IgD-negative memory B cell (primary cell): ENCODE measurements around the gene FAM114A2. TPM values are rescaled to one million over a fixed set of nuclear protein-coding genes. Genes with fewer than 3 reads are reported as not detected.
"Not testable (repeated sequence)": the region's sequence is repeated elsewhere in the genome, so short reads cannot be mapped to it uniquely, and the experiment has no call there.

ENCODE experiments used
- H3K27ac Mint-ChIP-seq, 3 donors: one replicate each; pipeline ENCODE4 v1.8.0; 2020 to 2022; ENCODE audit warnings: mild to moderate bottlenecking in 3 of 3, mixed read lengths in 3 of 3, moderate library complexity in 1 of 3
- H3K27me3 Mint-ChIP-seq: one replicate; pipeline ENCODE4 v1.8.0; 2021; ENCODE audit warnings: mixed read lengths
- H3K36me3 Mint-ChIP-seq: one replicate; pipeline ENCODE4 v1.8.0; 2020; ENCODE audit warnings: mild to moderate bottlenecking, mixed read lengths
- H3K4me1 Mint-ChIP-seq, 3 donors: one replicate each; pipeline ENCODE4 v1.8.0; 2020 to 2022; ENCODE audit warnings: mixed read lengths in 3 of 3, mild to moderate bottlenecking in 1 of 3
- H3K4me3 Mint-ChIP-seq, 4 donors: one replicate each; pipeline ENCODE4 v1.8.0; 2020 to 2022; ENCODE audit warnings: mild to moderate bottlenecking in 4 of 4, mixed read lengths in 4 of 4, moderate library complexity in 3 of 4
- H3K9me3 Mint-ChIP-seq, 3 donors: one replicate each; pipeline ENCODE4 v1.8.0; 2020 to 2021; ENCODE audit warnings: mixed read lengths in 3 of 3, mild to moderate bottlenecking in 1 of 3
- polyA plus RNA-seq: library from polyadenylated mRNA; unstranded; fragments of 300-500 nt; fragmentation: Illumina TruSeq; gene quantifications from one replicate; pipeline ENCODE4 v1.2.3, GENCODE V29; 2021

Gene FAM114A2
- polyA plus RNA-seq, 1 donor from 2014 or later: 20.4 TPM

DNA sequence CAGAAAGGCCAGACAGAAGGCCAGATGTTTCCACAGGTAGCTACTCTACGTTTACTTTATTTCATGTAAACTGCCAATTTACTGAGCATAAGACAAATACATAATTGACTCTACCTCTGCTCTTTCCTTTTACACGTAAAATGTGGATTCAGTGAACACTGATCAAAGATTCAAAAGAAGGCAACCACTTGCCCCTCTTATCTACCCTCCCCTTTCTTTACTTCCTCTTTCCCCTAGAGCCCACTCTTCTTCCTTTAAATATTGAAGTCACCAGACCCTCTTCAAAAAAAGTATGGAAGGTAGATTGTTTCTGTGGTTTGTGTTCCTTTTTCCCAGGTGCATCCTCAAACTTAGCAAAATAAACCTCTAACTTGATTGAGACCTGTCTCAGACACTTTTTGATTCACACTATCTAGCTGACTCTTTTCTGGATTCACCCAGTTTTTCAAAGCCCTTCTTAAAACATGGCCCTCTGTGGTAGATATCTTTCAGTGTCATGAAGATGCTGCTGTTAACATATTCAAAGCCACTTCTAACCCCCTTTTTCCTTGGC lies 6.7 kb downstream of the FAM114A2 start:
- Mint-ChIP-seq H3K9me3 (no peaks in the 10 kb centered on the region), H3K27me3 (no peaks in the 10 kb centered on the region), H3K27ac (no peak overlapping the region), H3K4me3 (no peak overlapping the region), H3K4me1 (peaks cover 0 to 11% (median 7%) of the 10 kb centered on the region in 3 donors), H3K36me3 (peaks cover 13% of the 10 kb centered on the region)

DNA sequence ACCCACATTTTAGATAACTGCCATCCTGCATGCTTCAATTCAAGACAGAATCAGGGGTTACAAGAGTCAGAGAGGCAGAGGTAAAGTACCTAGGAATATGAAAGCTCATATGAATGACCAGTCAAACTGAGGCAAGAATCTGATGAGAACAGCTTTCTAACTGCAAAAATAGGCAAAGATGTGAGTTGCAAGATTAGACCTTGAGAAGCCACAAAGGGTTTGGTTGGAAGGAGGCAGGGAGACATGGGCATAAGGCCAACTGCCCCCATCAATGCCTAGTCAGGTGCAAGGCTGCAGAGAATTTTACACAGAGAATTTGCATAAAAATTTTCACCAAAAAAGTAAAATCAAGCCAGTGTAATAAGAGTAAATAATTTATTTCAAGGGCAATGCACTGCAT lies 12.8 kb downstream of the FAM114A2 start:
- Mint-ChIP-seq H3K27ac (no peak overlapping the region), H3K4me3 (no peak overlapping the region), H3K4me1 (peaks cover 0 to 2% (median 0%) of the 10 kb centered on the region in 3 donors), H3K36me3 (peaks cover 18% of the 10 kb centered on the region), H3K27me3 (no peaks in the 10 kb centered on the region), H3K9me3 (peaks cover 0 to 2% (median 0%) of the 10 kb centered on the region in 3 donors)

DNA sequence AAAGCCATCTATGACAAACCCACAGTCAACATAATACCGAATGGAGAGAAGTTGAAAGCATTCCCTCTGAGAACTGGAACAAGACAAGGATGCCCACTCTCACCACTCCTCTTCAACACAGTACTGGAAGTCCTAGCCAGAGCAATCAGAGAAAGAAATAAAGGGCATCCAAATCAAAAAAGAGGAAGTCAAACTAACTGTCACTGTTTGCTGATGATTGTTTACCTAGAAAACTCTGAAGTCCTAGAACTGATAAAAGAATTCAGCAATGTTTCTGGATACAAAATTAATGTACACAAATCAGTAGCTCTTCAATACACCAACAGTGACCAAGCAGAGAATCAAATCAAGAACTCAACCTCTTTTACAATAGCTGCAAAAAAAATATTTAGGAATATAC lies 19.8 kb downstream of the FAM114A2 start:
- not testable (repeated sequence) for H3K4me3 Mint-ChIP-seq, H3K27me3 Mint-ChIP-seq, H3K9me3 Mint-ChIP-seq, H3K27ac Mint-ChIP-seq
- Mint-ChIP-seq H3K36me3 (peaks cover 46% of the 10 kb centered on the region), H3K4me1 (peaks cover 9 to 12% (median 9%) of the 10 kb centered on the region in 3 donors)

DNA sequence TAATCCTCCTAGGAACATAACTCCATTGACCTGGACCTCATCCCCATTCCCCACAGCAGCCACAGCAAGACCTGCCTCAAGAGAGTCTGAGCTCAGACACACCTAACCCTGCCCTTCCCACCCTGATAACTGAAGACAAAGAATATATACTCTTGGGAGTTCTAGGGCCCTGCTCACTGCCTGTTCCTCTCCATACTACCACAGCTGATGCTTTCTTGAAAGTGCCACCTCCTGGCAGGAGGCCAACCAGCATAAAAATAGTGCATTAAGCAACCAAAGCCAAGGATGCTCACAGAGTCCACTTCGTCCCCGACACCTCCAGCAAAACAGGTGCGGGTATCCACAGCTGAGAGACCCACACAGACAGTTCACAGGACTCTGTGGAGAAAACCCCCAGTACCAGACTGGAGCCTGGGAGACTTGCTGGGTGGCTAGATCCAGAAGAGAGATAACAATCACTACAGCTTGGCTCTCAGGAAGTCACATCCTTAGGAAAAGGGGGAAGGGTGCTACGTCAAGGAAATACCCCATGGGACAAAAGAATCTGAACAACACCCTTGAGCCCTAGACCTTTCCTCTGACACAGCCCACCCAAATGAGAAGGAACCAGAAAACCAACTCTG lies 23.5 kb downstream of the FAM114A2 start:
- Mint-ChIP-seq H3K4me3 (no peak overlapping the region), H3K27me3 (no peaks in the 10 kb centered on the region), H3K4me1 (peaks cover 7 to 12% (median 9%) of the 10 kb centered on the region in 3 donors), H3K27ac (no peak overlapping the region), H3K36me3 (peaks cover 31% of the 10 kb centered on the region), H3K9me3 (no peaks in the 10 kb centered on the region)

DNA sequence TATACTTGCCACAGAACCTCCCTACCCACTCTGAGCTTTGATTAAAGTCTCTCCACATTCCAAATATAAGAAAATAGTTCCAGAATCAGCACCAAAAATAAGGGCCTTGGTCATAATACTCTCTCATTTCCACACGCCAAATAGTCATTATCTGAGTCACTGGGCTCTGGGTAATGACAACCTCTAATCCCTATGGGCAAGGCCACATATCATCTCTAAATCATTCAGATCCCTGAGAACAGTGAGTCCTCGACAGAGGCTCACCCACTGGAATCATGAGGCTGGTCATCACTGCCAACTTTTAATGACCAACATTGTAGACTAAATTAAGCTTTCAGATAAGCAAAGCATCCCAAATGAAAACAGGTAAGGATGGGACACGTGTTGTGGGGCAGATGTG lies 28.1 kb downstream of the FAM114A2 start:
- no peaks in the 10 kb centered on the region for H3K9me3 Mint-ChIP-seq
- peaks cover 11% of the 10 kb centered on the region for H3K36me3 Mint-ChIP-seq
- no peaks in the 10 kb centered on the region for H3K27me3 Mint-ChIP-seq
- H3K4me3 Mint-ChIP-seq: no peak overlapping the region
- H3K4me1 Mint-ChIP-seq: no peaks in the 10 kb centered on the region
- no peak overlapping the region for H3K27ac Mint-ChIP-seq

DNA sequence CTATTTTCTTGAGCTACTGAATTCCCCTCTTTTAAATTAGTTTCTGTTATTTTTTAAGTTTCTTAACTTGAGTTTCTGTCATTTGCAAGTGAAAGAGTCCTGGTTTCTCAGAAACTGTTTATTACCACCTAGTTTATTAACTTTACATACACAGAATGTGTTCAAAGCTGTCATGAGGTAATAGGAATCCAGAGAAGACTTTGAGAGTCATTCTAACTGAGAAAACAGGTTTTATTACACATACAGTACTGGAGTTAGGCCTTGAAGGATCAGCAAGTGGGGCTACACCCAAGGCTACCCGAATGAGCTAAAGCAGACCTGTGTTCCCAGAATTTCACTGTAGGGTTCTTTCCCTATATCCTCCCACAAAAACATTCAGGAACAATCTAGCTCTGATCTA lies 33.1 kb downstream of the FAM114A2 start:
- Mint-ChIP-seq H3K9me3 (no peaks in the 10 kb centered on the region), H3K27ac (no peak overlapping the region), H3K27me3 (no peaks in the 10 kb centered on the region), H3K4me3 (no peak overlapping the region), H3K36me3 (peaks cover 16% of the 10 kb centered on the region), H3K4me1 (no peaks in the 10 kb centered on the region)

DNA sequence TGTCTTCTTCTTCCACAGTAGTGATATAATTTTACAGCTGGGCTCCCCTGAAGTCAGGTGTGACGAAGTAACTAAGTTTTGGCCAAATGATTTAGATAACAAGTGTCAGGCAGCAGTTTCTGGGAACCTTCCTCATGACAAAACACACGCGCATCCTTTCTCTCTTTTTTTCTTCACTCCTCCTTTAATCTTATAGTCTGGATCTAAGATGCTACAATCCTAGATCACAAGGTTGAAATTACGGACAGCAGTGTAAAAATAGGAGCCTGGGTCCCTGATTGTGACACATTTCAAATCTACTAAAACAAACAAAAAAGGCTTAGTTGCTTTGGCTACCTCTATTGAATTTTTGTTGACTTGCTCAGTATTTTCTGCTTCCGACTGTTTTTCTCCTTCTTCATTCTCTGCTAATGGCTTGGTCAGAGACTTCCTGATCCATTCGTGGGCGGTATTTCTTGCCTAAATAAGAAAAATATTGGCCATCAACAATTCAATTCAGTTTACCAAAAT lies 36.1 kb downstream of the FAM114A2 start:
- no peak overlapping the region for H3K27ac Mint-ChIP-seq

DNA sequence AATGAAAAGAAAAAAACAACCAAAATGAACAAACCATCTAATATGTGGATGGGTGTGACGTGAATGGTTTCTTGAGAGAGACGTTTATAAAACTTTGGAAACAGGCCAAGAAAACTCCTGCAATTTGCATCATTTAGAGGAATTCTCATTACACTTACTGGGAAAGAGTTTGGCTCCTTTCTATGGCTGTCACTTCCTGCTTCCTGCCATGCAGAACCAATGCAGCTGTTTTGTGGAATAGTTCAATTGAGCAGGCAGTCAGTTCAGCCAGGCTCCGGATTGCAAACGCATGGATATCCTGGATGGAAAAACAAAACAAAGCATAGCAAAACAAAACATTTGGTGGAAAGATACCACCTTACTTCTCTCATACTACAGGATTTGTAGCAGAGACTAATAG lies 36.6 kb downstream of the FAM114A2 start:
- Mint-ChIP-seq H3K36me3 (peaks cover 20% of the 10 kb centered on the region), H3K4me1 (no peaks in the 10 kb centered on the region), H3K9me3 (peaks cover 0 to 3% (median 2%) of the 10 kb centered on the region in 3 donors), H3K27ac (no peak overlapping the region), H3K27me3 (no peaks in the 10 kb centered on the region), H3K4me3 (no peak overlapping the region)

More for the DNA sequence above, 36.1 kb downstream of the FAM114A2 start:
- Mint-ChIP-seq H3K27me3 (no peaks in the 10 kb centered on the region), H3K4me1 (no peaks in the 10 kb centered on the region), H3K4me3 (no peak overlapping the region), H3K9me3 (peaks cover 0 to 3% (median 2%) of the 10 kb centered on the region in 3 donors), H3K36me3 (peaks cover 20% of the 10 kb centered on the region)

DNA sequence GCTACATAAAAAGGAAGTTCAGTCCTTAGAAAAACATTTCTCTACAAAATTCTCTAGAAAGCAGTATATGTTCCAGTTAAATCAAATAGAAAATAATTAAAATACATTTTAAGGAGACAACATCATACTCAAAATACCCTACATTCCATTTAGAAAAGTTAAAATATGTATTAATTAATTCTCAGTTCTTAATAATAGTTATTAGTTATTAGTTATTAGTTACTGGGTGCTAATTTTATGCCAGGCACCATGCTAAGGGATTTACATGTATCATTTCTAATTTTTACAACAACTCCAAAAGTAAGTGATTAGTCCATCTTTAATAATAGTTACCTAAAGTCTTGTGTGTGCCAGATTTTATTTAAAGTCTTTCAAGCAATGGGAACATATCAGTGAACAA lies 38.0 kb downstream of the FAM114A2 start:
- Mint-ChIP-seq H3K9me3 (peaks cover 0 to 3% (median 2%) of the 10 kb centered on the region in 3 donors), H3K4me1 (no peaks in the 10 kb centered on the region), H3K27me3 (no peaks in the 10 kb centered on the region), H3K4me3 (no peak overlapping the region), H3K36me3 (peaks cover 19% of the 10 kb centered on the region), H3K27ac (no peak overlapping the region)

DNA sequence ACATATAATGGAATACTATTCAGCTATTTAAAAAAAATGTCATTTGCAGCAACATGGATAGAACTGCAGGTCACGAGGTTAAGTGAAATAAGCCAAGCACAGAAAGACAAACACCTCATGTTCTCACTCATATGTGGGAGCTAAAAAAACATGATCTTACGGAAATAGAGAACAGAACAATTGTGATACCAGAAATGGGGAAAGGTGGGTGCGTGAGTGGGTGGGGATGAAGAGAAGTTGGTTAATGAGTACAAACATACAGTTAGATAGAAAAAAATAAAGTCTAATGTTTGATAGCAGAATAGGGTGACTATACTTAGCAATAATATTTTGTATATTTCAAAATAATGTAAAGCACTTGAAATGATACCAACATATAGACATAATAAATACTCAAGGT lies 38.7 kb downstream of the FAM114A2 start:
- Mint-ChIP-seq H3K36me3 (peaks cover 19% of the 10 kb centered on the region), H3K27ac (no peak overlapping the region), H3K9me3 (peaks cover 0 to 3% (median 2%) of the 10 kb centered on the region in 3 donors), H3K4me1 (no peaks in the 10 kb centered on the region), H3K27me3 (no peaks in the 10 kb centered on the region), H3K4me3 (no peak overlapping the region)

DNA sequence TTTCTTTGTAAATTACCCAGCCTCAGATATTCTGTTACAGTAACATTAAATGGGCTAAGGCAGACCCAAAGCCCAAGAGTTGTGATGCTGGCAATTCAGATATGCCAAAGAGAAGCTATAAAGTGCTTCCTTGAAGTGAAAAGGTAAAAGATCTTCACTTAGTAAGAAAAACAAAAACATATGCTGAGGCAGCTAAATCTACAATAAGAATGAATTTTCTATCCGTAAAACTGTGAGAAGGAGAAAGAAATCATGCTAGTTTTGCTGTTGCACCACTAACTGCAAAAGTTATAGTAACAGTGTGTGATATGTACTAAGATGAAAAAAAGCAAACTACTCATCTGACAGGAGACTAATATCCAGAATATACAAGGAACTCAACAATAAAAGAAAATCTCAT lies 39.9 kb downstream of the FAM114A2 start:
- no peak overlapping the region for H3K27ac Mint-ChIP-seq
- H3K9me3 Mint-ChIP-seq: peaks cover 0 to 3% (median 2%) of the 10 kb centered on the region in 3 donors

DNA sequence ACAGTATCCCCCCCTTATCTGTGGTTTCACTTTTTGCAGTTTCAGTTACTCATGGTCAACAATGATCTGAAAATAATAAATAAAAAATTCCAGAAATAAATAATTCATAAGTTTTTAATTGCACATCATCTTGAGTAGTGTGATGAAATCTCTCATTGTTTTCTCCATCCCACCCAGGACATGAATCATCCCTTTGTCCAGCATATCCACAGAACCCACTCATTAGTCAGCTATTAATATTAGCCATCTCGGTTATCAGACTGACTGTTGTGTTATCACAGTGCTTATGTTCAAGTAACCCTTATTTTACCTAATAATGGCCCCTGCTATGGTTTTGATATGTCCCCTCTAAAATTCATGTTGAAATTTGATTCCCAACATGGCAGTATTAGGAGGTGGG lies 40.7 kb downstream of the FAM114A2 start:
- Mint-ChIP-seq H3K9me3 (peaks cover 0 to 3% (median 2%) of the 10 kb centered on the region in 3 donors), H3K27me3 (no peaks in the 10 kb centered on the region), H3K36me3 (peaks cover 17% of the 10 kb centered on the region), H3K4me3 (no peak overlapping the region), H3K27ac (no peak overlapping the region), H3K4me1 (no peaks in the 10 kb centered on the region)

More for the DNA sequence above, 39.9 kb downstream of the FAM114A2 start:
- Mint-ChIP-seq H3K4me1 (no peaks in the 10 kb centered on the region), H3K36me3 (peaks cover 17% of the 10 kb centered on the region), H3K4me3 (no peak overlapping the region), H3K27me3 (no peaks in the 10 kb centered on the region)

DNA sequence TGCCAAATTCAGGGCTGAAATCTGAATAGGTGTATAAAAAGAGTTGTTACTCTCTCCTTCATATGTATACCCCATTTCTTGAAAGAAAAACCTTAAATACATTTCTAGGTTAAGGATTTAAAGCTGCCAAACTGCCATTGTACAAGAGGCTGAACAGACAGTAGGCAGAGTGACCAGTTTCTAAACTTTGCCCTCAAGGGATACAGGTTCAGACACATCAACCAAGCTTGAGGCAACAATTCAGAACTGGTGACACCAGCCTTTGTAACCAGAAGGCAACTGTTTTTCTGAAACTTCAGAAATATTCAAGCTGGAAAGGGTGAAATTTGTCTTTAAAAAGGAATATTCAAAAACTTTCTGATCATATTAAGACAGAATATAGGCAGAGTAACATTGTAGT lies 47.5 kb downstream of the FAM114A2 start:
- Mint-ChIP-seq H3K27ac (no peak overlapping the region), H3K4me1 (no peaks in the 10 kb centered on the region), H3K4me3 (no peak overlapping the region), H3K27me3 (no peaks in the 10 kb centered on the region), H3K9me3 (no peaks in the 10 kb centered on the region), H3K36me3 (peaks cover 12% of the 10 kb centered on the region)

DNA sequence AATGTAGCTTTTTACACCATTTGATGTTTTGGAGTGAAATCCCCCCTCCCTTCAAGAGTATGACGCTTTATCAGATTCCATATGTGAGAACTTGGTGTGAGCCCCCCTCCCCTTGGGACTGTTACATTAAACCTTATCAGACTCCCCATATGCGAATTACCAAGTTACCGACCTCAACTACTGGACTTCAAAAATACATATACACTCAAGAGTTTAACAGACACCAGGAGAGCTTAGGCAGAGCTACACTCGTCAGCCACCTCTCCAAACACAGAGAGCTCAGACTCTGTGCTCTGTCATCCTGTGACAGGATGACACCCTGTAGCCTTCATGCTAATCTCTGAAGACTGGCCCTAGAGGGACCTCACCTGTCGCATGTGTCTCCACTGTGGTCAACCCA lies 50.2 kb downstream of the FAM114A2 start:
- peak overlapping the region in 1 of 4 donors; percentile 31 for H3K4me3 Mint-ChIP-seq
- H3K27me3 Mint-ChIP-seq: no peaks in the 10 kb centered on the region
- no peak overlapping the region for H3K27ac Mint-ChIP-seq
- peaks cover 11% of the 10 kb centered on the region for H3K36me3 Mint-ChIP-seq
- H3K4me1 Mint-ChIP-seq: no peaks in the 10 kb centered on the region
- no peaks in the 10 kb centered on the region for H3K9me3 Mint-ChIP-seq

DNA sequence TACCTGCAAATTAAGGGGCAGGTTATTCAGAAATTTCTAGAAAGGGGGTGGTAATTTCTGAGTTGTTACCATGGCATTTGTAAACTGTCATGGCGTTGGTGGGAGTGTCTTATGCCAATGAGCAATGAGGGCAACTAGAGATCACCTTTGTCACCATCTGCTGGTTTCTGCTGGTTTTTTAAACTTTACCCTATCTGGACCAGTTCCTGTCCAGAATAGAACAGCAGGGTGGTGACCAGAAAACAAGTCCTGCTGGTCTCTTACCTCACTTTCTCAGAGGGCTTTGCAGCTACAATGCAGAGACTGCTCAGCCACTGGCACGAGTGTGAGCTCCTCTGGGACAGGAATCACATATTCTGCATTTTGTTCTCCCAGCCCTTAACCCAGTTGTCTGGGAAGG lies 51.4 kb downstream of the FAM114A2 start:
- no peaks in the 10 kb centered on the region for H3K27me3 Mint-ChIP-seq
- no peaks in the 10 kb centered on the region for H3K4me1 Mint-ChIP-seq
- H3K4me3 Mint-ChIP-seq: no peak overlapping the region
- peaks cover 11% of the 10 kb centered on the region for H3K36me3 Mint-ChIP-seq
- no peaks in the 10 kb centered on the region for H3K9me3 Mint-ChIP-seq
- no peak overlapping the region for H3K27ac Mint-ChIP-seq

DNA sequence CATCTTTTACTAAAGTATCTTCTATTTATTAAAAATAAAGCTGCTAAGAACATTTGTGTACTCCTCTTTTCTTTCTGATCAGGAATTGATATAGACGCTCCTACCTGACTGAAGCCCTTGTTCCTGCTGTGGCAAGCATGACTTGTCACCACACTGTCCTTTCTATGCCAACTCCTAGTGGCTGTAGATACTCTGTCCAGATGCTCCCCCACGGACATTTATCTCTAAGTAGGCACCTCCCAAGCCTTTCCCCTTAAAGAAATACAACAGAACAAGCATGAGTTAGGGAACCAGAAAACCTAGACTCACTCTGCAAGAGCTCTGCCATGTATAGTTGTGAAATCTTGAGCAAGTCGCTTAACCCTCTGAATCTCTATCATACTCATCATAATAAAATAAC lies 53.2 kb downstream of the FAM114A2 start:
- H3K27ac Mint-ChIP-seq: no peak overlapping the region
- peaks cover 0 to 4% (median 0%) of the 10 kb centered on the region in 3 donors for H3K4me1 Mint-ChIP-seq
- no peak overlapping the region for H3K4me3 Mint-ChIP-seq
- no peaks in the 10 kb centered on the region for H3K9me3 Mint-ChIP-seq
- H3K36me3 Mint-ChIP-seq: peaks cover 7% of the 10 kb centered on the region
- H3K27me3 Mint-ChIP-seq: no peaks in the 10 kb centered on the region
